Keratinocyte (primary cell): ENCODE data around the gene SNU13. TPM values are rescaled to one million over a fixed set of nuclear protein-coding genes. Genes with fewer than 3 reads are reported as not detected.

Source experiments
- DNase-seq: peaks from one replicate; pipeline ENCODE4 v3.0.0-alpha.2; 2011; ENCODE audit warnings: low read depth, missing footprints, low spot score
- FAIRE-seq: peaks from 2 replicates; lab custom pipeline; 2011; peaks lifted over from hg19 to GRCh38; lab: Jason Lieb, UNC
- H2AFZ ChIP-seq: 2 replicates; pipeline ENCODE4 v1.6.0; 2012; ENCODE audit warnings: low read length, control low read depth, inconsistent platforms; ENCODE audit not compliant: control insufficient read depth
- H3K27ac ChIP-seq: 2 replicates; pipeline ENCODE4 v1.5.1; 2011; ENCODE audit warnings: low read length; ENCODE audit not compliant: control insufficient read depth, insufficient read depth
- H3K27me3 ChIP-seq: 3 replicates; pipeline ENCODE4 v1.6.0; 2011; ENCODE audit warnings: low read length; ENCODE audit not compliant: control insufficient read depth, insufficient read depth; ENCODE audit errors: extremely low read depth
- H3K36me3 ChIP-seq, 2 experiments: 2 replicates in 1 of 2; 3 replicates in 1 of 2; pipeline ENCODE4 v1.5.1; 2011; ENCODE audit warnings: low read length in 2 of 2, mild to moderate bottlenecking in 1 of 2; ENCODE audit not compliant: control insufficient read depth in 2 of 2, insufficient read depth in 2 of 2; ENCODE audit errors: extremely low read depth in 1 of 2
- H3K4me1 ChIP-seq: 3 replicates; pipeline ENCODE4 v1.5.1; 2011; ENCODE audit warnings: low read length; ENCODE audit not compliant: control insufficient read depth, insufficient read depth; ENCODE audit errors: extremely low read depth
- H3K4me2 ChIP-seq: 3 replicates; pipeline ENCODE4 v1.6.0; 2011; ENCODE audit warnings: low read depth, low read length; ENCODE audit not compliant: control insufficient read depth, insufficient read depth; ENCODE audit errors: extremely low read depth
- H3K4me3 ChIP-seq, 3 experiments: fragments of 200-600 bp in 1 of 3; sonication (generic) in 1 of 3; 2 replicates in 2 of 3; 3 replicates in 1 of 3; pipeline ENCODE4 v1.5.1; 2011 to 2016; ENCODE audit warnings: low read length in 3 of 3, mild to moderate bottlenecking in 3 of 3, control low read depth in 2 of 3, inconsistent platforms in 1 of 3, low read depth in 1 of 3, mixed read lengths in 1 of 3, mixed run types in 1 of 3, moderate library complexity in 1 of 3; ENCODE audit not compliant: control insufficient read depth in 2 of 3, insufficient read depth in 2 of 3; ENCODE audit errors: extremely low read depth in 1 of 3
- H3K79me2 ChIP-seq: 2 replicates; pipeline ENCODE4 v1.6.0; 2012; ENCODE audit warnings: low read length; ENCODE audit not compliant: control insufficient read depth, insufficient read depth
- H3K9ac ChIP-seq: 3 replicates; pipeline ENCODE4 v1.6.0; 2011; ENCODE audit warnings: low read length; ENCODE audit not compliant: control insufficient read depth, insufficient read depth; ENCODE audit errors: extremely low read depth
- H3K9me1 ChIP-seq: 3 replicates; pipeline ENCODE4 v1.6.0; 2011; ENCODE audit warnings: low read length; ENCODE audit not compliant: control insufficient read depth, insufficient read depth; ENCODE audit errors: extremely low read depth
- H3K9me3 ChIP-seq: 2 replicates; pipeline ENCODE4 v1.5.1; 2012; ENCODE audit warnings: low read depth, low read length; ENCODE audit not compliant: control insufficient read depth
- H4K20me1 ChIP-seq: 3 replicates; pipeline ENCODE4 v1.6.0; 2011; ENCODE audit warnings: low read length; ENCODE audit not compliant: control insufficient read depth, insufficient read depth; ENCODE audit errors: extremely low read depth
- CTCF ChIP-seq, 3 experiments: IDR thresholded peaks in 1 of 3; conservative IDR thresholded peaks in 1 of 3; optimal IDR thresholded peaks in 1 of 3; 2 replicates in 2 of 3; 3 replicates in 1 of 3; pipeline versions ENCODE3 to v1.5.1; 2011; ENCODE audit warnings: low read length in 3 of 3, mild to moderate bottlenecking in 3 of 3, moderate library complexity in 2 of 3, control low read depth in 1 of 3, inconsistent platforms in 1 of 3; ENCODE audit not compliant: insufficient read depth in 2 of 3; ENCODE audit errors: extremely low read depth in 1 of 3
- EZH2 ChIP-seq: IDR thresholded peaks from one replicate; pipeline ENCODE4 v1.6.1; 2012; ENCODE audit warnings: inconsistent platforms, mild to moderate bottlenecking, low read length, moderate library complexity
- dilution Hi-C: fragments of 300-500 bp; cut with MboI; formaldehyde crosslinking; loops from one replicate; pipeline ENCODE4 v1.7.0; 2020; ENCODE audit warnings: low sequenced_read_pairs; ENCODE audit not compliant: extremely low pct_ligation_motif_present
- polyA plus RNA-seq, 5 experiments: library from polyadenylated mRNA; depleted of rRNA in 3 of 5; stranded (reverse) in 3 of 5; stranded (forward) in 1 of 5; unstranded in 1 of 5; fragments of >200 nt; gene quantifications; 1 replicate in 1 of 5; 2 replicates in 3 of 5; 3 replicates in 1 of 5; pipeline versions ENCODE4 v1.2.1 to v1.2.3, GENCODE V29; 2011 to 2012; ENCODE audit warnings: missing spikeins in 2 of 5, low read depth in 1 of 5, low replicate concordance in 1 of 5

SNU13 gene
- polyA plus RNA-seq, 1 donor (not counting 4 experiments of a cell fraction or from before 2014, with no cell fraction given): 230 TPM

DNA sequence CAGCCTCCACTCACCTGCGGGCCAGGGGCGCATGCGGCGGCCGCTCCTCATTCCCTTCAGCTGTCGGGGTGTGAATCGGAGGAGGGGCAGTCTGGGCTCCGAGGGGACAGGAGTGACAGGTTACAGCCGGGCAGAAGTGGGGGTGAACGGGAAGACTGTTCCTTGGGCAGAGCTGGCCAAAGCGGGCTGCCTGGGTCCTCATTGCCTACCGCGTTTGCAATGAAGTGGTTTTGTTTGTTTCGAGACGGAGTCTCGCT lies 11.4 kb upstream of the SNU13 start:
- H3K4me1 ChIP-seq: peaks cover 11% of the 10 kb centered on the region
- no peak for DNase-seq
- no peak overlapping the region for H2AFZ ChIP-seq
- no peak overlapping the region for H3K27ac ChIP-seq
- H3K9me3 ChIP-seq: no peaks in the 10 kb centered on the region
- TF ChIP-seq CTCF (optimal IDR thresholded peaks at IDR 0.05 in 1 of 3, IDR thresholded peaks at IDR 0.05 in 1 of 3, conservative IDR thresholded peaks at IDR 0.05 in 1 of 3; ENCODE audit: extremely low read depth in 1 of 3, insufficient read depth in 2 of 3, low read length in 3 of 3) (no peak), EZH2 (no peak)
- no peaks in the 10 kb centered on the region for H3K79me2 ChIP-seq
- H3K4me2 ChIP-seq: no peak overlapping the region
- no peak overlapping the region for H3K4me3 ChIP-seq
- no peak for FAIRE-seq
- H4K20me1 ChIP-seq: no peaks in the 10 kb centered on the region
- dilution Hi-C loops: no loop called here
- H3K9me1 ChIP-seq: no peaks in the 10 kb centered on the region
- no peaks in the 10 kb centered on the region for H3K36me3 ChIP-seq
- H3K9ac ChIP-seq: no peak overlapping the region
- H3K27me3 ChIP-seq: no peaks in the 10 kb centered on the region

- dilution Hi-C loops: no loop called here
- Histone ChIP-seq H3K79me2 (no peaks in the 10 kb centered on the region), H3K4me2 (no peak within 1 kb of the TSS), H3K36me3 (no peaks in the 10 kb centered on the region), H3K9me1 (no peaks in the 10 kb centered on the region), H3K9ac (no peak within 1 kb of the TSS), H3K9me3 (no peaks in the 10 kb centered on the region), H2AFZ (no peak within 1 kb of the TSS), H3K4me1 (peaks cover 11% of the 10 kb centered on the region), H3K27ac (no peak within 1 kb of the TSS), H4K20me1 (no peaks in the 10 kb centered on the region), H3K4me3 (no peak within 1 kb of the TSS), H3K27me3 (no peaks in the 10 kb centered on the region)
- TF ChIP-seq EZH2 (no peak), CTCF (optimal IDR thresholded peaks at IDR 0.05 in 1 of 3, IDR thresholded peaks at IDR 0.05 in 1 of 3, conservative IDR thresholded peaks at IDR 0.05 in 1 of 3; ENCODE audit: extremely low read depth in 1 of 3, insufficient read depth in 2 of 3, low read length in 3 of 3) (no peak)
- FAIRE-seq: peak; percentile 39
- DNase-seq: no peak
These were observed 10.8 kb upstream of the SNU13 start, which contains the start of gene MEI1 for GRCh38 chr22:41699264-41700107. MEI1 (plus strand) TSS chr22:41699503; CDS start chr22:41699539, 36 bp downstream.
